IPS-15b (cell line): ENCODE data around the gene CERS6.

ENCODE experiments used
- H3K27me3 ChIP-seq: one replicate; pipeline ENCODE4 v1.6.1; 2013; ENCODE audit warnings: low read length; ENCODE audit not compliant: control insufficient read depth, insufficient read depth
- H3K36me3 ChIP-seq: one replicate; pipeline ENCODE4 v1.6.1; 2013; ENCODE audit warnings: low read length; ENCODE audit not compliant: control insufficient read depth, insufficient read depth
- H3K4me1 ChIP-seq: one replicate; pipeline ENCODE4 v1.6.1; 2013; ENCODE audit warnings: mild to moderate bottlenecking, low read length; ENCODE audit not compliant: control insufficient read depth, insufficient read depth
- H3K4me3 ChIP-seq: one replicate; pipeline ENCODE4 v1.5.1; 2013; ENCODE audit warnings: low read depth, low read length
- H3K9ac ChIP-seq: one replicate; pipeline ENCODE4 v1.6.1; 2013; ENCODE audit warnings: low read depth, mild to moderate bottlenecking, low read length
- H3K9me3 ChIP-seq: one replicate; pipeline ENCODE4 v1.6.1; 2013; ENCODE audit warnings: mild to moderate bottlenecking, low read length; ENCODE audit not compliant: control insufficient read depth, insufficient read depth

Gene CERS6

DNA sequence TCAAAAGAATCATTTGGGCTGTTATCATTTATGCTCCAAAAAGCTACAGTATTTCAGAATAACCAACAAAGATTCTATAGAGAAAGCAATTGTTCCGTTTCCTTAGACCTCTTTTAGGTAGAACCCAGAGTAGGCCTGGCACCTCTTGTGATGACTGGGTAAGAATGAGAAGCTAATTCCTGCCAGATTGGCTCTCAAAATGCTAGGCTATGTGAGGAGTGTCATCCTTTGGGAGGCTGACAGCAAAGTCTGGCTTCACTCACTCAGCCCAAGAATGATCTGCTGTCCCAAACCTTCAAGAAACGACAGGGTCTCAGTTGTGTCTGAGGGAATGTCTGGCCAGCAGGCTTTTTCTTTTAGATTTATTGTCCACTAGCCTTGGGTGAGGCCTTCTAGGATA lies 4.5 kb downstream of the CERS6 start:
- Histone ChIP-seq H3K9ac (no peak overlapping the region), H3K36me3 (no peaks in the 10 kb centered on the region), H3K9me3 (no peaks in the 10 kb centered on the region), H3K27me3 (peaks cover 7% of the 10 kb centered on the region), H3K4me3 (no peak overlapping the region), H3K4me1 (peaks cover 2% of the 10 kb centered on the region)

DNA sequence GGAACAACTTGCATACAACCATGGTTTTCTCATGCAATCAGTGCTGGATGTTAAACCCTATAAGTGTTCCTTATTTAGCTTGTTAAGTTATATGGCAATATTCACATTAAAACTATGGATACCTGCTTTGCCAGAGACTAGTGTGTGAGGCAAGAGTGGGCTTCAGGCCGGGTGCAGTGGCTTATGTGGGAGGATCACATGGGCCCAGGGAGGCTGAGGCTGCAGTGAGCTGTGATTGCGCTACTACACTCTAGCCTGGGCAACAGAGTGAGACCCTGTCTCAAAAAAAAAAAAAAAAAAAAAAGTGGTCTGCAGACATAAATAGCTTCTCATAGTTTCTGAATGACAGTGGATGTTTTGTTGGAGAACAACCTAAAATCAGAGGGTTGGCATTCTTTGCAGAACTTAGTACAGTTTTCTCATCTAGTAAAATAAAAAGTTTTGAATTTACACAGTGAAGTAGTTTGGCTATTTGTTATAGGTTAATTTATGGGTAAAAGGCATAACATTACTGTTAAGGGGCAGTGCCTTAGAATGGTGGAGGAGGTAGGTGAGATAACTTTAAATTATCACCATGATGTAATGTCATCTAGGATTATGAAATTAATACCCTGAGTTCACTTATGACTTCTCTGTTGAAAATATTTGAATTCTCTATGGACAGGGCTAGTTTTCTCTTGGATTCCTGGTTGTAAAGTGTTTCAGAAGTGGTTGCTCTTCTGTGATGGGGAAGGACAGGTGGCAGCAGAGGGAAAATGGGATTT lies 5.3 kb downstream of the CERS6 start:
- Histone ChIP-seq H3K36me3 (no peaks in the 10 kb centered on the region), H3K27me3 (peaks cover 7% of the 10 kb centered on the region), H3K4me3 (no peak overlapping the region), H3K9ac (no peak overlapping the region), H3K4me1 (peaks cover 4% of the 10 kb centered on the region), H3K9me3 (no peaks in the 10 kb centered on the region)

DNA sequence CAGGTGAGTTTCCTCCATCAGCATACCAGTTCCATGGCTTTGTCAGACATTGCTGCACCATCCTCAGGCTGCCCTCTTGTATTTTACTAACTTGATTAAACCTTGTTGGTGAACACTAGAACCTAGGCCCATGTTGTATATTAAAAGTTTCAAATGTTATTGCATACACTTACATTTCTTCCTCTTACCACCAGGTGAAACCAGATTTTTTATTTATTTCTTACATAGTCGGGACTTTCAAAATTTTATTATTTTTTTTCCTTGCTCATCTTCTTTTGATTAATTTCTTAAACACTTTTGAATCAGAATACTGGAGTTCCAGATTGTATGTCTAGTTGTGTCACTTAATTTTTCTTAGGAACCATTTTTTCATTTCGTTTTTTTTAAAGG lies 5.9 kb downstream of the CERS6 start:
- Histone ChIP-seq H3K9me3 (no peaks in the 10 kb centered on the region), H3K27me3 (peaks cover 7% of the 10 kb centered on the region), H3K36me3 (no peaks in the 10 kb centered on the region), H3K9ac (no peak overlapping the region), H3K4me3 (no peak overlapping the region), H3K4me1 (peaks cover 10% of the 10 kb centered on the region)

DNA sequence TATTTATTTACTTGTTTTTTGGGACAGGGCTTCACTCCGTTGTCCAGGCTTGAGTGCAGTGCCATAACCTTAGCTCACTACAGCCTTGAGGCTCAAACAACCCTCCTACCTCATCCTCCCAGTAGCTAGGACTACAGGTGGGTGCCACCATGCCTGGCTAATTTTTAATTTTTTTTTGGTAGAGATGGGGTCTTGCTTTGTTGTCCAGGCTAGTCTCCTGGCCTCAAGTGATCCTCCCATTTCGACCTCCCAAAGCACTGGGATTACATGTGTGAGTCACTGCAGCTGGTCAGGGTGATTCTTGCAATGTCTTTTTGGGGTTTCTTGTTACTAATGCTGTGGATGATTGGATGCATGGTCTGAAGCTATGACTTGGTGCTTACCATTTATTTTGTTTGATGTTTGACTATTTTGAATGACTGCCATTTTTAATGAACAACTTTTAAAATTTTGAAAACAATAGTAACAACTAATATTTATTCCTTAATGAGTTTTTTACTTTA lies 6.5 kb downstream of the CERS6 start:
- Histone ChIP-seq H3K4me1 (peaks cover 15% of the 10 kb centered on the region), H3K4me3 (no peak overlapping the region), H3K9ac (no peak overlapping the region), H3K9me3 (no peaks in the 10 kb centered on the region), H3K36me3 (no peaks in the 10 kb centered on the region), H3K27me3 (peaks cover under 1% of the 10 kb centered on the region)

DNA sequence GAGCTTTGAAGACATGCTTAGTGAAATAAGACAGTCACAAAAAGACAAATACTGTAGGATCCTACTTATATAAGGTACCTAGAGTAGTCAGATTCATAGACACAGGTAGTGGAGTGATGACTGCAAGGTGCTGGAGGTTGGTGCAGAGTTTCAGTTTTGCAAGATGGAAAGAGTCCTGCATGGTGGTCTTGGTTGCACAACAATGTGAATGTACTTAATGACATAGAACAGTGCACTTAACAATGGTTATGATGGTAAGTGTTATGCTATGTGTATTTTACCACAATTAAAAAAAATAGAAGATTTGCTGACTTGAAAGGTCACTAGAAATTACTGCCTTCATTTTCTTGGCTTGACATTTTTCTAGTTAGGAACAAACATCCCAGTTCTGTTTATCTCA lies 9.5 kb downstream of the CERS6 start:
- H3K4me3 ChIP-seq, result no peak overlapping the region
- no peaks in the 10 kb centered on the region for H3K36me3 ChIP-seq
- H3K9ac ChIP-seq, result no peak overlapping the region
- H3K4me1 ChIP-seq, result peaks cover 22% of the 10 kb centered on the region
- no peaks in the 10 kb centered on the region for H3K27me3 ChIP-seq
- no peaks in the 10 kb centered on the region for H3K9me3 ChIP-seq

DNA sequence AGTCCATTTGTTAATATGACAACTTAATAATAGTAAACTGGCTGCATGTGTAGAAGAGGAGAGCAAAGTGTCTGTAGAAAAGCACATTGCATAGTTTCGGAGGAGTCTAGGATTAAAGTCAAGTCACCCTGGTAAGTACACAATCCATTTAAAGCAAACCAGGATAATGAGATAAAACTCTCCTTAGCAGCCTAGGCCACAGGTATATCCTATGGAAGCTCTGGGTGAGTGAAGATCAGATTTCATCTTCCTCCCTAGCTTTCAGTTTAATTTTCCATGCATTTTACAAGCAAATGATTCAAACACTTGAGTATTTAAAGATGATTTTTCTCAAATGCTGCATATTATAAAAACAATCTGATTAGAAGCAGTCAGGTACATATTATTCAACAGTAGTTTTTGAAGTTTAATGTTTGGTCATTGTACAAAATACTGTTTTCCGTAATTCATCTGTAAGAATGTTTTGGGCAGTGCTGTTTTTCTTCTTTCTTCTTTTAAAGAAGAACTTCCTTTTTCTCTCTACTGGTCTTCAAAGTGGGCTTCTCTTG lies 10.2 kb downstream of the CERS6 start:
- Histone ChIP-seq H3K27me3 (no peaks in the 10 kb centered on the region), H3K9ac (no peak overlapping the region), H3K4me3 (no peak overlapping the region), H3K9me3 (no peaks in the 10 kb centered on the region), H3K4me1 (peaks cover 29% of the 10 kb centered on the region), H3K36me3 (no peaks in the 10 kb centered on the region)

DNA sequence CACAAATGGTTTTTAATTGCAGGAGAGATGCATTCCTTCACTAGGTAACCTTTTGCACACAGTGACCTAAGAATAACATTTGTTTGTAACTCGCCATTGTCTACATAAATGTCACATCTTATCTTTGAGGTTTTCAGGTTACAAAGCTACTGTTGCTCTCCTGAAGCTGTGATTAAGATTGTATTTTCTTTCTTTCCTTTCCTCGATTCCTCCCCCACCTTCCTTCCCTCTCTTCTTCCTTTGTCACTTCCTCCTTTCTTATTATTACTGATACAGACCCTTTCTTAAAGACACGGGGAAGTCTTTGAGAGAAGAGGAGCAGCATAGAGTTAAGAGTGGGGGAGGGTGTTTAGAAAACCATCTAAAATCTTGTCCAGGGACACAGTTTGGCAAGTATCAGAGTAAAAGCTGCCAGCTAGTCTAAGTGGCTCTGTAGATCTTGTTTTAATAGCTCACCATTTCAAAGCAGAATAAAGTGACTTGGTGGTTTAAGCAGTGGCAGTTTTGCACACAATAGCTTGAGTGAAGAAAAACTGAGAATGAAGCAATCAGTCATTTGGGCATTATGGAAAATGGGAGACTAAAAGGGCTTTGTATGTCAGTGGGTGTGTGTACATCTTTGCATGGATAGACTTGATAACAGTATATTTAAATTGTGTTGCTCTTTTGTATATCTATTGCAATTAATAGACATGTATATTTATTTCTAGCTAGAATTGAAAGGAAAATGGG lies 10.9 kb downstream of the CERS6 start:
- H3K27me3 ChIP-seq, result no peaks in the 10 kb centered on the region
- H3K36me3 ChIP-seq, result no peaks in the 10 kb centered on the region
- no peak overlapping the region for H3K4me3 ChIP-seq
- H3K9ac ChIP-seq, result no peak overlapping the region
- H3K9me3 ChIP-seq, result no peaks in the 10 kb centered on the region
- H3K4me1 ChIP-seq, result peaks cover 30% of the 10 kb centered on the region

DNA sequence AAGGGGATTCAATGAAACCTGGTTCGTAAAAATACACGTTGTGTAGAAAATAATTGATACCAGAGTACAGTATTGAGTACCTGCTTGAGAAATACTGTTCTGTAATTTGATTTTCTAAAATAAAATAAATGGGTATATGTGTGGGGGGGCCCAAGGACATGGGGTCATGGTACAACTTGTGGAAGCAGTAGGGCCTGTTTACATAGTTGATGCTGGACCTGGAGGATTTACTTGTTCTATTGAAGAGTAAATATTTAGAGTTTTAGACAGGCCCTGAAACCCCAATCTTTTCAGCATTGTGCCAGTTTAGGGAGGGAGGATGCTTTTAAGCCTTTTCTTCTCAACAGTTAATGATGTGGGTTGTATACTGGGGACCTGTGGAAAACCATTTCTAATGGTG lies 11.7 kb downstream of the CERS6 start:
- Histone ChIP-seq H3K9ac (no peak overlapping the region), H3K4me1 (peaks cover 30% of the 10 kb centered on the region), H3K36me3 (no peaks in the 10 kb centered on the region), H3K27me3 (no peaks in the 10 kb centered on the region), H3K9me3 (no peaks in the 10 kb centered on the region), H3K4me3 (no peak overlapping the region)

DNA sequence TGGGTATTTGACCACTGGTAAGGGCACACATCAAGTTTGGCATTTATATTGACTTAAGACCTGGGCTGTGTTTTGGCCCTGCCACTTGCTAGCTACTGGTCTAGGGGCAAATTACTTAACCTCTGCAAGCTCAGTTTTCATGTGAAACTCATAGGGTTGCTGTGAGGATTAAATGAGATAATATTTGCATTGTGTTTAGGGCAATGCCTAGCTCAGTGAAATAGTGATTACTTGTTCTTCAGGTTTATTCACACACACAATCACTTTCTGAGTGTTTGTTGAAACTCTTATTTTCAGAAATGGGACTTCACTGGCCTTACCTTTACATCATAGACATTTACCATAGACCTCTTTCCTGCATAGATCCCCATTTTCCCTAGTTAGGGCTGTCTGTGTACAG lies 12.3 kb downstream of the CERS6 start:
- H3K4me1 ChIP-seq, result peaks cover 30% of the 10 kb centered on the region
- no peaks in the 10 kb centered on the region for H3K27me3 ChIP-seq
- no peaks in the 10 kb centered on the region for H3K9me3 ChIP-seq
- H3K9ac ChIP-seq, result no peak overlapping the region
- no peak overlapping the region for H3K4me3 ChIP-seq
- no peaks in the 10 kb centered on the region for H3K36me3 ChIP-seq

DNA sequence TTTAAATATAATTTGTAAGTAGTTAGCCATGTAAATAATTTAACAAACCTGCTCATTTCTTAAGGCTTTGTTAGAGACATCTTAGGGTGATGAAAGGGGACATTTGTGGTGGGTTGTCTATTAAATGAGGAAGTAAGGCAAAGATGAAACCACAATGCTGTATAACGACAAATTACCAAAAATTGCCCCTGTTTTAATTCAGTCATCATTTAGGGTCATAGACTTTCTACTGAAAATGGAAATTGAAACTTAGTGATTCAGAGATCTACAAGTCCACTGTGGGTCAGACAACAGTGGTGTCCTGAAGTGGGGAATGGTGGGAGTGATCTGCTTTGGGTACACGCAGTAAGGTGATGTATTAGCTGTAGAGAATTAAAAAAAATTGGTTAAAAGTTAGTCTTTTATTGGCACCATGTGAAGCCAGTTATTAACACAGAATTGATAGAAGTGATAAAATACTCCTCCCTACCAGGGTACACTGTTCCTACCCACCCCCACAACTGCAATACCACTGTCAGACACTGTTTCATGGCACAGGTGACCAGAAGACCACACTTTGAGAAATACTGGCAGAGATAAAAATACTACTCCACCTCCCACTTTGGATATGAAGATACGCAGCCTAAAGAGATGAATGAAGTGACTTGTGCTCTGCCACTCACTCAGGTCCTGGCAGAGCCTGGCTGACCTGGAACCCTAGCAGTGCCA lies 13.4 kb downstream of the CERS6 start:
- Histone ChIP-seq H3K9me3 (no peaks in the 10 kb centered on the region), H3K9ac (no peak overlapping the region), H3K27me3 (no peaks in the 10 kb centered on the region), H3K4me3 (no peak overlapping the region), H3K36me3 (no peaks in the 10 kb centered on the region), H3K4me1 (peaks cover 30% of the 10 kb centered on the region)

DNA sequence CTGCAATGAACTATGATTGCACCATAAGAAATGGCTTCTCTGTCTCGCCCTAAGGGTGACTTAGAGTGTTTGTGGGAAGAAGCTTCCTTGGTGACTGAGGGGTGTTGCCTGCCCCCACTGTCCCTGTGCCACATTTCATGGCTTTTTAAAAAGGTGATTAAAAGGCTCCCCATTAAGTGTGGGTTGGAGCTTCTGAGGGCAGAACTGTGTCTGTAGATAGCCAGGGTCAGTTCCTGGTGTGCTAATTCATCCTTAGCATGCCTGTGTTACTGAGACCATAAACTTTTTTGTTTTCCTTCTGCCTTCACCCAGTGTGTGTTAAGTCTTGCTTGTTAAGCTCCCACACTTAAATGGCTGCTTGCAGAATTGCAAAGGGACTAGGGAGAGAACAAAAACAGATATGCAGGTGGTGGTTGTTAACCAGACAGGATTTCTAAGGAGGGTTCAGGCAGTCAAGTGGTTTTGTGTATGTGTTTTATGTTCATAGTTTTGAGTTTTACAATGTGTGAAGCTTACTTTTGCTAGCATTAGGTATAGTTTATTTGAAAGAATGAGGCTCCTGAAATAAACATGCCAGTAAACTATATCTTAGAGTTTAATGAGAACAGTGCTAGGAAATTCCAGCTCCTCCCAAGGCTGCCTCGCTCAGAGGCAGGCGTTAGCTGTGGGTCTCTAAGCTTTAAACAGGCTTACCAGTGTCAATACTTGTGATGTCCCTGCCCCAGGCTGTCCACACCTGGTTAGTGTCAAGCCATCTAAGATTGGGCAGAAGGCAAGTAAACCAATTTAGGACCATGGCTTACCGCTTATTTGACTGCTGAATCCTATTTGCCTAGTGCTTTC lies 14.5 kb downstream of the CERS6 start:
- H3K4me3 ChIP-seq, result no peak overlapping the region
- no peaks in the 10 kb centered on the region for H3K36me3 ChIP-seq
- no peak overlapping the region for H3K9ac ChIP-seq
- peaks cover 30% of the 10 kb centered on the region for H3K4me1 ChIP-seq
- H3K9me3 ChIP-seq, result no peaks in the 10 kb centered on the region
- H3K27me3 ChIP-seq, result no peaks in the 10 kb centered on the region
